ENCODE data around the gene CTDSP1. TPM values are rescaled to one million over a fixed set of nuclear protein-coding genes. Genes with fewer than 3 reads are reported as not detected.

CTDSP1 gene
- total RNA-seq, 1 donor from 2014 or later, result 51.0 TPM

DNA sequence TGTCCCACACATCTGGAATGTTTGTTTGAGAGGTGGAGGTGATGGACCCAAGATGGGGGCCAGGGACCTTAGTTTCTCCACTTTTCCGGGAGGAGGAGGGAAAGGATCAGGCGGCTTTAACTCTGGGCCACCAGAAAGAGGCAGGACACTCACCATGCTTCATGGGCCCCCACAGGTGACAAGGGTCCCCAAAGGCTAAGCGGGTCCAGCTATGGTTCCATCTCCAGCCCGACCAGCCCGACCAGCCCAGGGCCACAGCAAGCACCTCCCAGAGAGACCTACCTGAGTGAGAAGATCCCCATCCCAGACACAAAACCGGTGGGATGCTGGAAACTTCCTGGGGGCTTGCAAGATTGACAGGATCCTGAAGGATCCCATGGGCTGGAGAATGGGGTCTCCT lies 16.9 kb upstream of the CTDSP1 start:
- no peak for DNase-seq (ENCODE audit: low read depth, low spot score)

DNA sequence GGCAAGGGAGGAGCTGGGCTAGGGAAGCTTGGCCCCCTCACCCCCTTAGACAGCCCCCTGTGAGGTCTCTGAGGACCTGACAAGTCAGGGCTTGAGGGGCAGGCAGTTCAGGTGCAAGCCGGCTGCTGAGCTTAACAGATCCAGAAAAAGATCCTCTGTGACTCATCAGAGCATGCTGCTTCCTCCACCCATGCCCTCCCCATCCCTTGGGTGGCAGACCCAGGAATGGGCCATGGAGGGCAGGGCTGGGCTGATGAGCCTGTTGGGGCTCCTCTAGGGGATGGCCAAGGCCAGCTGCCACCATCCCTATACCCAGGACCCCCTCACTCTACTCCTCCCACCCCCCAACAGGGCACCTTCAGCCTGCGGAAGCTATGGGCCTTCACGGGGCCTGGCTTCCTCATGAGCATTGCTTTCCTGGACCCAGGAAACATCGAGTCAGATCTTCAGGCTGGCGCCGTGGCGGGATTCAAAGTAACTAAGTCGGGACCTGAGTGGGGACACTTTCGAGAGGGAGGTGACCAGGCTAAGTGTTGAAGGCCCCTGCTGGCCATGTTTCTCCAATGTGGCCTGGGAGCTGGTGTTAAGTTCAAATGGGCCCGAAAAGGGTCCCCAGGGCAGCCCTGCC lies 15.7 kb upstream of the CTDSP1 start:
- DNase-seq (ENCODE audit: low read depth, low spot score), result no peak

DNA sequence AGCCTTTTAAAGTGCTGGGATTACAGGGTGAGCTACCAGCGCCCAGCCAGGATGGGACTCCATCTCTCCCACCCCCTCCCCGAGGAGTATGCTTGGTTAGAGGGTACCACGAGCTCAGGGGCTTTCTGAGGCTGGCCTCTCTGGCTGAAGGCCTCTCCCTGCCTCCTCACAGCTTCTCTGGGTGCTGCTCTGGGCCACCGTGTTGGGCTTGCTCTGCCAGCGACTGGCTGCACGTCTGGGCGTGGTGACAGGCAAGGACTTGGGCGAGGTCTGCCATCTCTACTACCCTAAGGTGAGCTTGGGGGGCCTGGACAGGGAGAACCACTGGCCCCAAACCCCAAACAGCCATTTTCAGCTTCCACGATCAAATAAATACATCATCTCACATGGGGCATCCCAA lies 14.7 kb upstream of the CTDSP1 start:
- no peak for DNase-seq (ENCODE audit: low read depth, low spot score)

DNA sequence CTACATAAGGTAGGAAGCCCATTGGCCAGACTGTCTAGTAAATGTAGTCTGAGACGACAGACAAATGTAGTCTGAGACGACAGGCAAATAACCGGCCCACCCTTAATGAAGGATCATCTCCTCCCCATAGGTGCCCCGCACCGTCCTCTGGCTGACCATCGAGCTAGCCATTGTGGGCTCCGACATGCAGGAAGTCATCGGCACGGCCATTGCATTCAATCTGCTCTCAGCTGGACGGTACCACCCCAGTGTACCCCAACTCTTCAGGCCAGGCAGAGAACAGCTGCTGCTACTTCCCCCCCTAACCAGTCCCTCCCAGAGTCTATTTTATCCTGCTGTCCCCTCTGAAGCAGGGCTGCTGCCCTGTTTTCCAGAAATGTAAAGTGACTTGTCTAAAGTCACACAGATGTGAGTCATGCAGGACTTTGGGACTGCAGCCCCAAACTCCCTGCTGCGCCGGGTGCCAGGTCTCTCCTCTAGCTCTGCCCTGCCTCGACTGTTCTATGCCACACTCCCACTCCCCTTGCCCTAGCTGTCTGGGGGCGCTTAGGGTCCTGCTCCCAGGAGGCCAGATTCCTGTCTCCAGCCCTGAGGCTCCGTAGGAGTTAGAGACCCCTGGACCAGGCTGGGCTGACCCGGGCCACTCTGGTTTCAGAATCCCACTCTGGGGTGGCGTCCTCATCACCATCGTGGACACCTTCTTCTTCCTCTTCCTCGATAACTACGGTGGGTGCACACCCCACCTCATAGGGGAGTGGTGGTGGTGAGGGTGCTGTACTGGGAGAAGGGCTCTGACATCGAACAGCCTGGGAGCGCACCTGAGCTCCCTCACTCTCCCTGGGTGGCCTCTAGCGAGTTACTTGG lies 12.9 kb upstream of the CTDSP1 start:
- DNase-seq (ENCODE audit: low read depth, low spot score), result no peak

DNA sequence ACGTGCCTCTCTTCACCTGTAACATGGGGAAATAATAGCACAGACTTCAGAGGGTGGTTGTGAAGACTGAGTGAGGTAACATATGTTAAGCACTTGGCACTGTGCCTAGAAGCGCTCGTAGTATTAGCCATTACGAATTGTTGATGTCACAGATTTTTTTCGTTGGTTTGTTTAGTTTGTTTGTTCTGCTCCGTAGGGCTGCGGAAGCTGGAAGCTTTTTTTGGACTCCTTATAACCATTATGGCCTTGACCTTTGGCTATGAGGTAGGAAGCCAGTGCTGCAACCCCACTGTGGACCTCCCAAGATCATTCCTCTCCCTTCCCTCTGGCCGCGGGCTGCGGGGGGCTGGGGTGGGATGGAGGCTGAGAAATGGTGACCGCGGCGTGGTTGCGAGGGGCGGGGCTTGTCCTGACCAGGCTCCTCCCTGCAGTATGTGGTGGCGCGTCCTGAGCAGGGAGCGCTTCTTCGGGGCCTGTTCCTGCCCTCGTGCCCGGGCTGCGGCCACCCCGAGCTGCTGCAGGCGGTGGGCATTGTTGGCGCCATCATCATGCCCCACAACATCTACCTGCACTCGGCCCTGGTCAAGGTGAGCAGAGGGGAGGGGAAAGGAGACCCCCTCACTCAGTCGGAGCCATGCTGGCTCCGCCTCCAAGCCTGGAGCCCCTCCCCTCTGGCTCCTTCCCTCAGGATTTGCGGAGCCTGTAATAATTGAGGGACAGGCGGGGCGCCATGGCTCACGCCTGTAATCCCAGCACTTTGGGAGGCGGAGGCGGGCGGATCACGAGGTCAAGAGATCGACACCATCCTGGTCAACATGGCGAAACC lies 12.1 kb upstream of the CTDSP1 start:
- peak; percentile 48 for DNase-seq (ENCODE audit: low read depth, low spot score)

DNA sequence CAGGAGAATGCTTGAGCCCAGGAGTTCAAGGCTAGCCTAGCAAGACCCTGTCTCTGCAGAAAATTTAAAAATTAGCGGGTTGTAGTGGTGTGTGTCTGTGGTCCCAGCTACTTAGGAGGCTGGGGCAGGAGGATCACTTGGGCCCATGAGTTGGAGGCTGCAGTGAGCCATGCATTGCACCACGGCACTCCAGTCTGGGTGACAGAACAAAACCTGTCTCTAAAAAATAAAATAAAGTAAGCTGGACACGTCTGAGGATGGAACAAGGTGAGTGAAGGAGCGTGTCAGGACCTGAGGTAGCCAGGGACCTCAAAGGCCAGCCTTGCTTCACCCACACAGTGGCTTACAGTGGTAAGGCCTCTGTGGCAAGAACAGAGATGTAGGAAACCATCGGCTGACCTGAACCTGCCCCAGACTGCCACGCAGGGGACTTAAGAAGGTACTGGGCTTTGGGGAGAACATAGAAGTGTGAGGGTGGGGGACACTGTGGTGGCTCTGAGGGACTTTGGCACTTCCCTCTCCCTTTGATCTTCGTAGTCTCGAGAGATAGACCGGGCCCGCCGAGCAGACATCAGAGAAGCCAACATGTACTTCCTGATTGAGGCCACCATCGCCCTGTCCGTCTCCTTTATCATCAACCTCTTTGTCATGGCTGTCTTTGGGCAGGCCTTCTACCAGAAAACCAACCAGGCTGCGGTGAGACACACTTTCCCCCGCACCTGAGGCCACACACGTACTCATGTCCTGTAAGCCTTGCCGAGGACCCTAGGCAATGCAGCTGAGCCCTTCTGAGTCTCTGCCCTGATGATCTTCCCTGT lies 10.1 kb upstream of the CTDSP1 start:
- DNase-seq (ENCODE audit: low read depth, low spot score), result no peak

DNA sequence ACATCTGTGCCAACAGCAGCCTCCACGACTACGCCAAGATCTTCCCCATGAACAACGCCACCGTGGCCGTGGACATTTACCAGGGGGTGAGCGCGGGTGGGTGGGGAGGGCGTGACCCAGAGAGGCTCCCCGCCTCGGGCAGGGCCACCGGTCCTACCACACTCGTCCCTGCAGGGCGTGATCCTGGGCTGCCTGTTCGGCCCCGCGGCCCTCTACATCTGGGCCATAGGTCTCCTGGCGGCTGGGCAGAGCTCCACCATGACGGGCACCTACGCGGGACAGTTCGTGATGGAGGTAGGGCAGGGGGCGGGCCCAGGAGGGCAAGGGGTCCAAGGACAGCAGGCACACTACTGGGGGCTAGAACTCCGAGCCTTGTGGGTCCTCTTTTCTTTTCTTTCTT lies 8.5 kb upstream of the CTDSP1 start:
- DNase-seq (ENCODE audit: low read depth, low spot score), result no peak

DNA sequence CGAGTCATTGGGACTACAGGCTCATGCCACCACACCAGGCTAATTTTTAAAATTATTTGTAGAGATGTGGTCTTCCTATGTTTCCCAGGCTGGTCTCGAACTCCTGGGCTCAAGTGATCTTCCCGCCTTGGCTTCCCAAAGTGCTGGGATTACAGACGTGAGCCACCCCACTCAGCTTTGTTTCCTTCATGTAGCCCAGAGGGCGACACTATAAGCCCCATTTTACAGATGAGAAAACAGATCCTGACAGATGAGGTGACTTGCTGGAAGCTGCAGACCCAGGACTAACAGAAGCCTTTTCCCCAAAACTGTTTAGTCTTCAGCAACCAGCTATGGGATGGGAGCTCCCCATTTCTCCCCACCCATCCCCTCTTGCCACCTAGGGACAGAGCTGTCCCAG lies 7.2 kb upstream of the CTDSP1 start:
- no peak for DNase-seq (ENCODE audit: low read depth, low spot score)

DNA sequence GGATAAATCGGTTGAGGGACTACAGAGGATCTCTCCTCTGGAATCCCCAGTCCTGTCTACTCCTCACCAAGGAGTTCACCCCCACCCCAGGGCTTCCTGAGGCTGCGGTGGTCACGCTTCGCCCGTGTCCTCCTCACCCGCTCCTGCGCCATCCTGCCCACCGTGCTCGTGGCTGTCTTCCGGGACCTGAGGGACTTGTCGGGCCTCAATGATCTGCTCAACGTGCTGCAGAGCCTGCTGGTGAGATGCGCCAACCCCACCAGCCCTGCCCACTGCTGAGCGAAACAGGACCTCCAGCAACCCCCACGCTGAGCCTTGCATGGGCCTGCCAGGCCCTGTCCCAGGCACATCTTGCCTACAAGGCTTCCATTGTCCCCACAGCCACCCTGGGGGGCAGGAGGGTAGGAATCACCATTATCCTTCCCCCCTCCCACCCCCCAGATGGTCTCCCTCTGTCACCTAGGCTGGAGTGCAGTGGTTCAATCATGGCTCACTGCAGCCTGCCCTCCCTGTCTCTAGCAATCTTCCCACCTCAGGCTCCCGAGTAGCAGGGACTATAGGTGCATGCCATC lies 6.7 kb upstream of the CTDSP1 start:
- DNase-seq (ENCODE audit: low read depth, low spot score), result no peak

DNA sequence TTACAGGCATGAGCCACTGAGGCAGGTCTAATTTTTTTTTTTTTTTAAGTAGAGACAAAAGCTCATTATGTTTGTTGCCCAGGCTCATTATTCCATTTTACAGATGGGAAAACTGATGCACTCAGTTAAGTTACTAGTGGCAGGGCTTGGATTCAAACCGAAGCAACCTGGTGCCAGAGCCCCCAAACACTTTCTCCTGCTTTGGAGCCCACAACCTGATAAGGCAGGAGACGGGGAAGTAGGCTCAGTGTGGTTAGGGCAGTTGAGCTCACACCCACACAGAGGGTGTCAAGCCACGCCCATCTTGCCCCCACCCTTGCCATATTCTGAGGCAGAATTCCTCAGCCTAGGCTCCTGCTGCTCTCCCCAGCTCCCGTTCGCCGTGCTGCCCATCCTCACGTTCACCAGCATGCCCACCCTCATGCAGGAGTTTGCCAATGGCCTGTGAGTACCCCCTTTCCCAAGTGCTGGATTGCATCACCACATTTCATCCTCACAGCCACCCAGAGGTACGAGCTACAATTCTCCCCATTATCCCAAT lies 5.8 kb upstream of the CTDSP1 start:
- no peak for DNase-seq (ENCODE audit: low read depth, low spot score)

DNA sequence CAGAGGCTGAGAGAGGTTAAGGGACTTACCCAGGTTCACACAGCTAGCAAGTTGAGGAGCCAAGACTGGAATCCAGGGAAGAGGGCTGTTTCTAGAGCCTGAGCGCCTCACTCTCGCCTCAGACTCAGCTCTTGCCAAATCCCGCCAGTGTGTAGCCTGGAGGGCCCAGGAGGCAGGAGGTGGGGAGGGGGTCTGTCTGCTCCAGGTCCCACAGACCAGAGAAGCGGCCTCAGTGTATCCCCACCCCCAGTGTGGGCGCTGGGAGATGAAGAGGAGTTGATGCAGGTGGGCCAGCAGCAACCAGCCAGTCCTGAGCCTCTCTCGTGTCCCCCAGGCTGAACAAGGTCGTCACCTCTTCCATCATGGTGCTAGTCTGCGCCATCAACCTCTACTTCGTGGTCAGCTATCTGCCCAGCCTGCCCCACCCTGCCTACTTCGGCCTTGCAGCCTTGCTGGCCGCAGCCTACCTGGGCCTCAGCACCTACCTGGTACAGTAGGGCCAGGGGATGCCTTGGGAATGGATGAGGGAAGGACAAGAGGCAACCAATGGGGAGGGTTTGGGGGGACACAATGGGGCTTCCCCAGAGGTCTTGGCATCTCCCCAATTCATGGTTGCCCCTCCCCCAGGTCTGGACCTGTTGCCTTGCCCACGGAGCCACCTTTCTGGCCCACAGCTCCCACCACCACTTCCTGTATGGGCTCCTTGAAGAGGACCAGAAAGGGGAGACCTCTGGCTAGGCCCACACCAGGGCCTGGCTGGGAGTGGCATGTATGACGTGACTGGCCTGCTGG lies 5.2 kb upstream of the CTDSP1 start:
- DNase-seq (ENCODE audit: low read depth, low spot score), result no peak

DNA sequence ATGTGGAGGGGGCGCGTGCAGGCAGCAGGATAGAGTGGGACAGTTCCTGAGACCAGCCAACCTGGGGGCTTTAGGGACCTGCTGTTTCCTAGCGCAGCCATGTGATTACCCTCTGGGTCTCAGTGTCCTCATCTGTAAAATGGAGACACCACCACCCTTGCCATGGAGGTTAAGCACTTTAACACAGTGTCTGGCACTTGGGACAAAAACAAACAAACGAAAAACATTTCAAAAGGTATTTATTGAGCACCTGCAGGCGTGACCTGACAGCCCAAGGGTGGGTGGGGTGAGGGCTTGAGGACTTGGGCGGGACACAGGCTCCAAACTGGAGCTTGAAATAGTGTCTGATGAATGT lies 4.6 kb upstream of the CTDSP1 start:
- DNase-seq (ENCODE audit: low read depth, low spot score), result no peak

DNA sequence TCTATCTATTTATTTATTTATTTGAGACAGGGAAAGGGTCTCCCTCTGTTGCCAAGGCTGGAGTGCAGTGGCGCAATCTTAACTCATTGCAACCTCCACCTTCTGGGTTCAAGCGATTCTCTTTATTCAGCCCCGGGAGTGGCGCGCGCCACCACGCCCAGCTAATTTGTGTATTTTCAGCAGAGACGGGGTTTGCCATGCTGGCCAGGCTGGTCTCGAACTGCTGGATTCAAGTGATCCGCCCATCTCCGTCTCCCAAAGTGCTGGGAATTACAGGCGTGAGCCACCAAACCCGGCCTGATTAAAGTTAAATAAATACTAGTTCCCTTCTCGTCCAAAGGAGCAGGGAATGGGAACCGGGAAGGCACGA lies 4.2 kb upstream of the CTDSP1 start:
- DNase-seq (ENCODE audit: low read depth, low spot score), result no peak

DNA sequence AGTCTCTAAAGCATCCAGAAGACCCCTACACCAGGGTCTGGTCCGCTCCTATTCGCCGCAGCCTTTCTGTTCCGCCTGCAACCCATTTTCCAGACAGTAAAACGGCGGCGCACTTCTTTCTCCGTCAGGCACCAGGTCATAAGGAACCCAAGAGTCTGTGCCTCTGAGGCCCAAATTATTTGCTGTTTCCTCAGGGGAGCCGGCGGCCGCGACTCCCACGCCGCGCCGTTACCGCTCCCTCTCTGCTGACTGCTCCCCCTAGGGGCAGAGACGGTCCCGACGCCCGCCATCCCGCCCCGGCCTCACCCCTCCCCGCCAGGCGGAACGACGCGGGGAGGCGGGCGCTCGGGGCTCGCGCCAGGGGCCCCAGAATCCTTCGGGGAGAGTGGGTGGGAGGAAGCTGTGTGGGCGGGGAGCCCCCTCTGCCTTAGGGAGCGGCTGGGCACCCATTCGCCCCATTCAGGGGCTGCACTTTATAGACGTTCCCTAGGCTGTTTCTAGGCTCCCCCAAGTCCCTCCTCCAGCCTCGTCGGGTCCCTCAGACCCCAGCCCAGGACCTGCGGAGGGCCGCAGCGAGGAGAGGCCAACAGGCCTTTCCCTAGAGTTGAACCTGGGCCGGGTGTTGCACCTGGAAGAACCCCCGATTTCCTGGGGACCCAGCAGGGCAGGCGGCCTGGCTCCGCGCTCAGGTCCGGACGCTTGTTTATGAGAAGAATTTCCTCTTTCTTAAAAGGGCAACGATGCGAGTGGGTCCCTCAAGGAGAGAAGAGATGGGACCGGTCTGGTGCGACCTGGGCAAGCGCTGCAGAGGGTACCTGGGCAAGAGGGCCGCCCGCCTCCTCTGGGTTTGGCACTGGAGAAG lies 3.6 kb upstream of the CTDSP1 start:
- DNase-seq (ENCODE audit: low read depth, low spot score), result peak; percentile 88

DNA sequence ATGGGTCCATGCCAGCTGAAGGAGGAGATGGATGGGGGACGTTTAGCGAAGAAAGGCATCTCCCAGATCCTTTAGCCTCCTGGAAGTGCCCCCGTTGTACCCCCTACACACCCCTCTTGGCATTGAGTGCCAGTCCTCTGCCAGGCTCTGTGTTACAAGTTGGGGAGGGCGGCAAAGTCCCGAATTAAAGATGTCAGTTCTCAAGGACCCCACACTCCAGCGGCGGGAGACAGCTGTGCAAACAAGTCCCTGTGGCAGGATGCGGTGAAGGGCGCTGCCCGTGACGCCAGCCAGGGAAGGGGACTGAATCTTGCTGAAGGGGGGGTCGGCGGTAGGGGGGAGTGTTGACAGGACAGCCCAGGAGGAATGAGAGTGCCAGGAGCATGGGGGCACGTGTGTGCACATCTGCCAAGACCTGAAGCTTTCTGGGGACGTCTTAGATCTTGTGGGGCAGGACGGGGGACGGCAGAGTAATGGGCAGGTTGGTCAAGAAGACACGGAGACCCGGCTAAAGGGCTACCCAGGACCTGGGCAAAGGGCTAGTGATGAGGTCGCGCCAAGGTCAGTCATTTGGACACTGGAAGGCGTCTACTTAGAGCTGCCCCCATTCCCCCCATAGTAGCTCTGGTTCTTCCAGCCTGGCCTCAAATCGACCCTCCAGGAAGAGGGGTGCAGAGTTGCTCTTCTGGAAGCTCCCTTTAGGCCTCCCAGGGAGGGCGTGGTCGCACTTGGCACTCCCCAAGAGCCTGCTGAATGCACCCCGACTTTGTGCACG lies 2.8 kb upstream of the CTDSP1 start:
- DNase-seq (ENCODE audit: low read depth, low spot score), result no peak

DNA sequence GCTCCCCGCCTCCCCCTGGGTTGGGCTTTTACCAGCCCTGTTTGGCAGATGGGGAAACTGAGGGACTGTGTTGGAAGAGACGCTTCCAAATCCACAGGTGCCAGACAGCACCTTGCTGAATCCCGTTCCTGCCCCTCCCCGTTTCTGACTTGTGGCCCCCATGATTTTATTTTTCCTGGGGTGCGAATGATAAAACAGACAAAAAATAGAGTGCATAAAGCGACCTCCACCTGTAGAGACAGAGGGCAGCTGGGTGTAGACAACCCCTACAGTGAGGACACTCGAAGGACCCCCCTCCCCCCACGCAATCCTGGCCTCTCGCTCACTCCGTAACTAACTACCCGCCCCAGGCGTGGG lies 2.2 kb upstream of the CTDSP1 start:
- DNase-seq (ENCODE audit: low read depth, low spot score), result no peak

DNA sequence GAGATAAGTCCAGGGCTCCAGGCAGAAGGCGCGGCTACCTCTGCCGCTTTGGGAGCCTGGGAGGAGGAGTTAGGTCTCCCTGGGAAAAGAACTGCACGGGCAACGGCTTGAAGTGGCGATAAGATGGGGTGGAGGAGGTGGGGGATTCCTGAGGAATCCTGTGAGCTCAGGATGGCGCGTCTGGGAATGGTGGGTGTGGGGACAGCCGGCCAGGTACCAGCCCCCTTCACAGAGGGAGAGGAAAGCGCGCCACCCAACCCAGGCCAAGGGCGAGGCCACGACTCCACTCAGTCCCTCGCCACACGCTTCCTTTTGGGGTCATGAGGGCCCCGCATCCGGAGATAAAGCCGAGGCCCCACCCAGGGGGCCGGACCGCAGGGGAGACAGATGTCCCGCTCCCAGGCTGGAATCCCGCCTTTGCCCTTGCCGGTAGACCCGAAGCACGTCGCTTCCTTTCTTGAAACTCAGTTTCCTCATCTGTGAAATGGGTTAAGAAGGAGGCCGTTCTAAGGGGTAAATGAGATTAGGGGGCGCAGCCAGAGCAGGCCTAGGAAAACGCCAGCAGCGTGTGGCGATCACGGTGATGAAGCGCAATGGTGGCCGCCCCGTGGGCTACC lies 1.7 kb upstream of the CTDSP1 start:
- peak; percentile 22 for DNase-seq (ENCODE audit: low read depth, low spot score)

Measured in pulmonary artery endothelial cell (primary cell).